IMR-90 (cell line): ENCODE data around the gene TPD52L2.

Source experiments
- BHLHE40 ChIP-seq: fragments of 150-350 bp; IDR thresholded peaks from 2 replicates; pipeline ENCODE4 v1.6.1; 2016; ENCODE audit warnings: mild to moderate bottlenecking, low read depth, low read length
- CEBPB ChIP-seq: IDR thresholded peaks from 2 replicates; pipeline ENCODE4 v1.6.1; 2012; ENCODE audit warnings: low read depth, low read length, improper control_type of control experiment
- POLR2A ChIP-seq: IDR thresholded peaks from 2 replicates; pipeline ENCODE4 v1.6.1; 2012; ENCODE audit warnings: mild to moderate bottlenecking, low read depth, low read length
- RAD21 ChIP-seq: IDR thresholded peaks from 2 replicates; pipeline ENCODE4 v1.6.1; 2012; ENCODE audit warnings: low read length, improper control_type of control experiment
- TF ChIP-seq, protein P1 (sequence below): conservative IDR thresholded peaks from 2 replicates; pipeline ENCODE4 v1.5.1; 2012; ENCODE audit warnings: mild to moderate bottlenecking, low read depth, low read length, improper control_type of control experiment
- TF ChIP-seq, protein P2 (sequence below): fragments of 150-350 bp; IDR thresholded peaks from 2 replicates; pipeline ENCODE4 v1.6.1; 2017; ENCODE audit warnings: mild to moderate bottlenecking, antibody characterized with exemption, low read length, low read depth
- TF ChIP-seq, protein P3 (sequence below): fragments of 150-350 bp; IDR thresholded peaks from 2 replicates; pipeline ENCODE4 v1.6.1; 2016; ENCODE audit warnings: low read depth, mild to moderate bottlenecking, low read length, moderate library complexity, borderline replicate concordance

DNA sequence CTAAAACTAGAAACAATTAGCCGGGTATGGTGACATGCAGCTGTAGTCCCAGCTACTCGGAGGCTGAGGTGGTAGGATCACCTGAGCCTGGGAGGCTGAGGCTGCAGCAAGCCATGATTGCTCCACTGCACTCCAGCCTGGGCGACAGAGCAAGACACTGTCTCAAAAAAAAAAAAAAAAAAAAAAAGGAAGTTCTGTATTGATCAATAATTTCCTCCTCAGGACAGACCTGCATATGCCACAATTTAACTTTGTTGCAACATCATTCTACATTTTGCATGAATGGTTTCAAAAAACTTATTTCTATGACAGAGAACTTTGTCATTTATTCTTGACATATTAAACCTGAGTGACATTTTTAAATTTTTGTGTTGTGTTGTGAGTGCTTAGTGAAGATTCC lies 35.3 kb downstream of the TPD52L2 start:
- TF ChIP-seq BHLHE40 (no peak), RAD21 (no peak), POLR2A (no peak), CEBPB (no peak)
- TF ChIP-seq, protein P1, sequence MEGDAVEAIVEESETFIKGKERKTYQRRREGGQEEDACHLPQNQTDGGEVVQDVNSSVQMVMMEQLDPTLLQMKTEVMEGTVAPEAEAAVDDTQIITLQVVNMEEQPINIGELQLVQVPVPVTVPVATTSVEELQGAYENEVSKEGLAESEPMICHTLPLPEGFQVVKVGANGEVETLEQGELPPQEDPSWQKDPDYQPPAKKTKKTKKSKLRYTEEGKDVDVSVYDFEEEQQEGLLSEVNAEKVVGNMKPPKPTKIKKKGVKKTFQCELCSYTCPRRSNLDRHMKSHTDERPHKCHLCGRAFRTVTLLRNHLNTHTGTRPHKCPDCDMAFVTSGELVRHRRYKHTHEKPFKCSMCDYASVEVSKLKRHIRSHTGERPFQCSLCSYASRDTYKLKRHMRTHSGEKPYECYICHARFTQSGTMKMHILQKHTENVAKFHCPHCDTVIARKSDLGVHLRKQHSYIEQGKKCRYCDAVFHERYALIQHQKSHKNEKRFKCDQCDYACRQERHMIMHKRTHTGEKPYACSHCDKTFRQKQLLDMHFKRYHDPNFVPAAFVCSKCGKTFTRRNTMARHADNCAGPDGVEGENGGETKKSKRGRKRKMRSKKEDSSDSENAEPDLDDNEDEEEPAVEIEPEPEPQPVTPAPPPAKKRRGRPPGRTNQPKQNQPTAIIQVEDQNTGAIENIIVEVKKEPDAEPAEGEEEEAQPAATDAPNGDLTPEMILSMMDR = no peak
- TF ChIP-seq, protein P2, sequence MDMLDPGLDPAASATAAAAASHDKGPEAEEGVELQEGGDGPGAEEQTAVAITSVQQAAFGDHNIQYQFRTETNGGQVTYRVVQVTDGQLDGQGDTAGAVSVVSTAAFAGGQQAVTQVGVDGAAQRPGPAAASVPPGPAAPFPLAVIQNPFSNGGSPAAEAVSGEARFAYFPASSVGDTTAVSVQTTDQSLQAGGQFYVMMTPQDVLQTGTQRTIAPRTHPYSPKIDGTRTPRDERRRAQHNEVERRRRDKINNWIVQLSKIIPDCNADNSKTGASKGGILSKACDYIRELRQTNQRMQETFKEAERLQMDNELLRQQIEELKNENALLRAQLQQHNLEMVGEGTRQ = no peak
- TF ChIP-seq, protein P3, sequence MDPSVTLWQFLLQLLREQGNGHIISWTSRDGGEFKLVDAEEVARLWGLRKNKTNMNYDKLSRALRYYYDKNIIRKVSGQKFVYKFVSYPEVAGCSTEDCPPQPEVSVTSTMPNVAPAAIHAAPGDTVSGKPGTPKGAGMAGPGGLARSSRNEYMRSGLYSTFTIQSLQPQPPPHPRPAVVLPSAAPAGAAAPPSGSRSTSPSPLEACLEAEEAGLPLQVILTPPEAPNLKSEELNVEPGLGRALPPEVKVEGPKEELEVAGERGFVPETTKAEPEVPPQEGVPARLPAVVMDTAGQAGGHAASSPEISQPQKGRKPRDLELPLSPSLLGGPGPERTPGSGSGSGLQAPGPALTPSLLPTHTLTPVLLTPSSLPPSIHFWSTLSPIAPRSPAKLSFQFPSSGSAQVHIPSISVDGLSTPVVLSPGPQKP = no peak
